Myocyte (in vitro differentiated cells): ENCODE results near the gene RABGAP1L. TPM values are rescaled to one million over a fixed set of nuclear protein-coding genes. Genes with fewer than 3 reads are reported as not detected.
A peak's percentile ranks its signal among the peaks of the same experiment; 100 is the strongest.

Experiments used
- DNase-seq: peaks from one replicate; pipeline ENCODE4 v3.0.0-alpha.2; 2012; ENCODE audit warnings: low read depth
- total RNA-seq: library from RNA; depleted of rRNA; stranded (reverse); fragments of >200 nt; gene quantifications from 2 replicates; pipeline ENCODE4 v1.2.3, GENCODE V29; 2014

RABGAP1L gene
- total RNA-seq, 1 donor from 2014 or later, result 12.9 TPM

- DNase-seq, result no peak
Measured at GRCh38 chr1:174954671-174955669, 795.6 kb downstream of the RABGAP1L start.

GRCh38 chr1:174956086-174956485 lies 796.8 kb downstream of the RABGAP1L start:
- DNase-seq, result no peak

GRCh38 chr1:174956976-174957375 lies 797.7 kb downstream of the RABGAP1L start:
- no peak for DNase-seq

GRCh38 chr1:174957829-174958228 lies 798.5 kb downstream of the RABGAP1L start:
- DNase-seq, result no peak

- no peak for DNase-seq
Measured at GRCh38 chr1:174958396-174958795, 799.1 kb downstream of the RABGAP1L start.

- no peak for DNase-seq
Measured at GRCh38 chr1:174960362-174960761, 801.0 kb downstream of the RABGAP1L start.

- peak; percentile 66 for DNase-seq
Measured at GRCh38 chr1:174963529-174964125, 804.3 kb downstream of the RABGAP1L start.

GRCh38 chr1:174964261-174964971 lies 805.1 kb downstream of the RABGAP1L start:
- DNase-seq, result no peak

GRCh38 chr1:174964972-174965361 lies 805.6 kb downstream of the RABGAP1L start:
- no peak for DNase-seq

- DNase-seq, result no peak
Measured at GRCh38 chr1:174965362-174966007, 806.2 kb downstream of the RABGAP1L start.

- DNase-seq, result no peak
Measured at GRCh38 chr1:174966008-174966572, 806.8 kb downstream of the RABGAP1L start.

GRCh38 chr1:174967845-174968705 lies 808.8 kb downstream of the RABGAP1L start:
- DNase-seq, result no peak

- peak; percentile 84 for DNase-seq
Measured at GRCh38 chr1:174968750-174969244, 809.5 kb downstream of the RABGAP1L start.

- DNase-seq, result peak; percentile 41
Measured at GRCh38 chr1:174969977-174970376, 810.7 kb downstream of the RABGAP1L start.

- no peak for DNase-seq
Measured at GRCh38 chr1:174971466-174971865, 812.1 kb downstream of the RABGAP1L start.

- DNase-seq, result no peak
Measured at GRCh38 chr1:174971902-174972301, 812.6 kb downstream of the RABGAP1L start.

GRCh38 chr1:174974711-174975119 lies 815.4 kb downstream of the RABGAP1L start:
- DNase-seq, result no peak

- no peak for DNase-seq
Measured at GRCh38 chr1:174975764-174976163, 816.4 kb downstream of the RABGAP1L start.

- DNase-seq, result no peak
Measured at GRCh38 chr1:174976436-174977108, 817.3 kb downstream of the RABGAP1L start.
